ENCODE measurements around the gene PNISR.

Gene PNISR

GRCh38 chr6:99434702-99435530 is 9.8 kb upstream of the PNISR start:
- no peak overlapping the region for H3K27ac ChIP-seq
- peak; percentile 76 for TF ChIP-seq CTCF (conservative IDR thresholded peaks at IDR 0.05)

GRCh38 chr6:99432877-99433276 is 7.8 kb upstream of the PNISR start:
- no peak for TF ChIP-seq CTCF (conservative IDR thresholded peaks at IDR 0.05)
- no peak overlapping the region for H3K27ac ChIP-seq

GRCh38 chr6:99431901-99432300 is 6.8 kb upstream of the PNISR start:
- H3K27ac ChIP-seq: no peak overlapping the region
- TF ChIP-seq CTCF (conservative IDR thresholded peaks at IDR 0.05): no peak

GRCh38 chr6:99427988-99428387 is 2.9 kb upstream of the PNISR start:
- H3K27ac ChIP-seq: peak overlapping the region; percentile 99
- no peak for TF ChIP-seq CTCF (conservative IDR thresholded peaks at IDR 0.05)

- TF ChIP-seq CTCF (conservative IDR thresholded peaks at IDR 0.05): no peak
- H3K27ac ChIP-seq: peak overlapping the region; percentile 99
Observed at GRCh38 chr6:99426451-99426757, 1.3 kb upstream of the PNISR start.

- peak; percentile 61 for TF ChIP-seq CTCF (conservative IDR thresholded peaks at IDR 0.05)
- peak overlapping the region; percentile 99 for H3K27ac ChIP-seq
Observed at GRCh38 chr6:99425647-99426450, 741 bp upstream of the PNISR start.

GRCh38 chr6:99424022-99424421 is 1.1 kb downstream of the PNISR start:
- peak overlapping the region; percentile 99 for H3K27ac ChIP-seq
- TF ChIP-seq CTCF (conservative IDR thresholded peaks at IDR 0.05): no peak
